ENCODE measurements around the gene CLEC9A. TPM values are rescaled to one million over a fixed set of nuclear protein-coding genes. Genes with fewer than 3 reads are reported as not detected.

CLEC9A gene
- total and polyA plus RNA-seq, 9 of the 15 experiments (the other 6 are each of a cell fraction or from before 2014, with no cell fraction given), result not detected

GRCh38 chr12:10098791-10099190 lies 68.3 kb downstream of the CLEC9A start, which contains the start of gene CLEC1A (continued):
- TF ChIP-seq ARID3B (CRISPR knock-in tag; IDR thresholded peaks at IDR 0.05; ENCODE audit: borderline replicate concordance) (no peak), TRIM28 (IDR thresholded peaks at IDR 0.05) (no peak)

- H3K79me2 ChIP-seq (ENCODE audit: control insufficient read depth, insufficient read depth, low read length), result no peaks in the 10 kb centered on the region
- H3K9ac ChIP-seq (ENCODE audit: insufficient read depth in 1 of 2, low read depth in 2 of 2, low read length in 2 of 2), result no peak overlapping the region
- H3K9me1 ChIP-seq (ENCODE audit: control insufficient read depth, insufficient read depth, low read length), result no peaks in the 10 kb centered on the region
- 0% methylated on average over 5 of the region's 5 CpGs for WGBS (ENCODE audit: insufficient coverage, low coverage, missing lambda C conversion rate)
- no peak overlapping the region for H3K4me2 ChIP-seq (ENCODE audit: insufficient read depth, low read length)
- H4K20me1 ChIP-seq (replicated peaks; ENCODE audit: control insufficient read depth, insufficient read depth, low read length), result no peaks in the 10 kb centered on the region
- BruUV-seq (replicated peaks), result no TSS peak
- intact Hi-C loops (cut with micrococcal nuclease), result no loop called here
- H2AFZ ChIP-seq (ENCODE audit: low read depth, low read length), result no peak overlapping the region
- FAIRE-seq (no peak), DNase-seq (ENCODE audit: extremely low read depth in 1 of 4, low spot score in 3 of 4) (no peak), ATAC-seq (no peak)
- no peaks in the 10 kb centered on the region for H3K36me3 ChIP-seq (ENCODE audit: control insufficient read depth, insufficient read depth, low read length)
- H3K27ac ChIP-seq (ENCODE audit: extremely low read depth, low read depth, low read length), result no peak overlapping the region
- CTCF ChIA-PET (ENCODE audit: low intra/inter-chr PET ratio), result interaction anchor here (0.6 kb wide), 1 partner anchor 139 kb away, joined by 3 read pairs; no protein-coding TSS in a partner anchor
- no peaks in the 10 kb centered on the region for H3K9me3 ChIP-seq (replicated peaks; ENCODE audit: control insufficient read depth, insufficient read depth, low read depth, low read length)
- POLR2A ChIA-PET, result no interaction called here
- TF ChIP-seq MAX (CRISPR knock-in tag; IDR thresholded peaks at IDR 0.05), result no peak
- H3K27me3 ChIP-seq (ENCODE audit: control insufficient read depth in 2 of 2, insufficient read depth in 2 of 2, low read length in 2 of 2), result peaks cover 0 to 6% of the 10 kb centered on the region in 2 experiments; a peak in 1 of 5 replicates
- no peaks in the 10 kb centered on the region for H3K4me1 ChIP-seq (replicated peaks in 1 of 2; ENCODE audit: control insufficient read depth in 2 of 2, insufficient read depth in 2 of 2, low read length in 2 of 2)
- in situ Hi-C loops (cut with MboI), result no loop called here
- H3K4me3 ChIP-seq, result no peak overlapping the region
Observed at GRCh38 chr12:10101042-10101579, 70.6 kb downstream of the CLEC9A start.
